ENCODE measurements around the gene PKNOX2. TPM values are rescaled to one million over a fixed set of nuclear protein-coding genes. Genes with fewer than 3 reads are reported as not detected.

The PKNOX2 gene
- total and polyA plus RNA-seq, 2 of the 8 experiments (the other 6 are each of a cell fraction or from before 2014, with no cell fraction given): 2.0 TPM

DNA sequence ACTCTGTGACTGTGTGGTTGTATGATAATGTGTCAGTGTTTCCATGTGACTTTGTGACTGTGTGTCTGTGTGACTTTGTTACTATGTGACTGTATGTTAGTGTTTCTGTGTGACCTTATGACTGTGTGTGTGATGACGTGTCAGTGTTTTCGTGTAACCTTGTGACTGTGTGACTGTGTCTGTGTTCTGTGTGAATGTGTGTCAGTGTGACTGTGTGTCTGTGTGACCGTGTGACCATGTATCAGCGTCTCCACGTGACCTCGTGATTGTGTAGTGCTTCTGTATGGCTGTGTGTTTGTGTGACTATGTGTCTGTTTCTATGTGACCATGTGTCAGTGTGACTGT is 9.5 kb upstream of the PKNOX2 start (continued):
- TF ChIP-seq SIN3A (conservative IDR thresholded peaks at IDR 0.05 in 1 of 2, IDR thresholded peaks at IDR 0.05 in 1 of 2; ENCODE audit: low read depth in 1 of 2, low read length in 2 of 2) (no peak), ZNF274 (IDR thresholded peaks at IDR 0.05; ENCODE audit: borderline replicate concordance, extremely low read depth, low read length) (no peak), TAF1 (IDR thresholded peaks at IDR 0.05; ENCODE audit: low read depth, low read length) (no peak)

Measured in H1 (cell line).